Suprapubic skin (tissue), 4 donors: ENCODE data around the gene TRIM46.

Experiments
- CTCF ChIP-seq, 2 donors: fragments of 200-600 bp in 1 of 2; fragments of 450-650 bp in 1 of 2; sonication (generic) in 1 of 2; IDR thresholded peaks; one replicate each; pipeline ENCODE4 v1.5.1; 2016 to 2019; ENCODE audit warnings: antibody characterized with exemption in 2 of 2, mild to moderate bottlenecking in 1 of 2, moderate library complexity in 1 of 2
- EP300 ChIP-seq: sonication (generic); formaldehyde crosslinking; IDR thresholded peaks from one replicate; pipeline ENCODE4 v1.6.1; 2017; ENCODE audit warnings: antibody characterized with exemption
- POLR2A ChIP-seq, 2 donors: fragments of 450-650 bp; IDR thresholded peaks; one replicate each; pipeline ENCODE4 v1.6.1; 2017; ENCODE audit warnings: antibody characterized with exemption in 2 of 2, mild to moderate bottlenecking in 2 of 2, moderate library complexity in 2 of 2
- POLR2AphosphoS5 ChIP-seq, 3 donors: sonication (generic); formaldehyde crosslinking; IDR thresholded peaks; one replicate each; pipeline ENCODE4 v1.6.1; 2017; ENCODE audit warnings: antibody characterized with exemption in 3 of 3

GRCh38 chr1:155223047-155223446 lies 49.4 kb downstream of the TRIM46 start:
- no peak for TF ChIP-seq POLR2A (IDR thresholded peaks at IDR 0.05)
- no peak for TF ChIP-seq POLR2AphosphoS5 (IDR thresholded peaks at IDR 0.05)
- TF ChIP-seq CTCF (IDR thresholded peaks at IDR 0.05), result no peak
- TF ChIP-seq EP300, result no peak
